Limb (tissue), 2 donors: ENCODE measurements around the gene ZNF823.

Experiments used
- DNase-seq, 2 donors: peaks; one replicate each; pipeline ENCODE4 v3.0.0-alpha.2; 2016; ENCODE audit errors: extremely low spot score in 2 of 2

The ZNF823 gene

DNA sequence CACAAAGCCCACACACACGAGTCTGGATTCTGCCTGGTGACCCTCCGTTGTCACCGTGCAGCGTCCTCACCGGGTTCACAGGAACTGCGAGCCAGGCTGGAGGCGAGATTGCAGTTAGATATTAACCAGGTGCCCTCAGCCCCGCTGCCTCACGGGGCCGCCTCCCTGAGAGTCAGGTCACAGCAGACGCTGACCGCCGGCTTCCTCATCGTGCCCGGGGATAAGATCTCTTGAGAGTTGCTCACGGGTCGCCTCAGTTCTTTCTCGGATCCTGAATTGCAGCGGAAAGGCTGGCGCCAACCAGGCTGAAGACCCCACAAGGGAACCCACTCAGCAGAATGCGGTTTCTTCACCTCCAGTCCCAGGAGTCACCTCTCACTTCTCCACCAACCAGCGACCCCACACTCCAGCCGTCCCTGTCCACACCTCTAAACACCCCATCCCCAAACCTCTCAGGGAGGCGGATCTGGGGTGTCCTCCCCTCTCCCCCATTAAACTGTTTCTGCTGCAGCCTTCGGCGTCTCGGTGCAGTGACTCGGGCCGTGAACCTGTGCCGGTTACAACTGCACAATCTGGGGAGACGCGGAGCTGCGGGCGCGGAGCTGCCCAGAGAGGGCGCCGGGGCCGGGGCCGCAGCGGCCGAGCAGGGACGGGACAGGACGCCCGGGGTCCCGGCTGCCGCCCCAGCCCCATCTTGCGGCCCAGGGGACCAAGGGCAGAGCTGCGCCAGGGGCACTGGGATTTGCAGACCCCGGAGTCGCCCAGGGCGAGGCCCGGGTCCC lies 591 bp downstream of the ZNF823 start:
- DNase-seq = peak in 1 of 2 donors; percentile 37

DNA sequence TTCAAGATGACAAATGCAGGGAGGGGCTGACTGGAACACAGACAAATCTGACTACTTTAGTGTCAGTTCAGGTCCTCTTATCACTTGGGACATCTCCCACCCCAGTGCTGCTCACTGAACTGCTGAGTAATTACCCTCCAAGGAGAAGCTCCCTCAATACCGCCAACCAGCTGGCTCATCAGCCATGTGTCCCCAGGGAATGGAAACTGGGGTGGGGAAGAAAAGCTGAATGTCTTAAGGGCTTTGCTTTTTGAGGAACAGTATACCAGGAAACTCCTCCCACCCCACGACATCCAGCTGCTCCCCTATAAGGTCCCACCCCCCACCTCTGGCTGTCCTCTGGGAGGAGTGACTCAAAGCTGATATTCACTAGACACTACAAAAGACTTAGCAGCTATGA lies 2.0 kb downstream of the ZNF823 start:
- peak in 1 of 2 donors; percentile 26 for DNase-seq

DNA sequence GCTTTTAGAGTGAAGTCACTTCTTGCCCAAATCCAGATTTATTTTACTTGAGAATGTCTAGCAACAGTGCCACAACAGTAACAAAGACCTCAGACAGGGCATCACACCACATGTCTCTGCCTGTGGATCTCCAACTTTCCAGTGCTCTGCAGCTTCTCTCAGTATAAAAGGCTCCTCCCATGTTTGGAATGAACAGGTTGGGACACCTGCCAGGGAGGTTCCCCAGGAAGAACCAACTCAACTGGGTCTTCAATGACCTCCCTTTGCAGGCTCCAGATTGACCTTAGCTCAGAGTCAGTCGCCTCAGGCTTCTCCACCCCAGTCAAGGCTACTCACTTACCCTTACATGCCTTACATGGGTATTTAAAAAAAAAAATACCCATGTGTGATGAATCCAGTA lies 3.4 kb downstream of the ZNF823 start:
- no peak for DNase-seq

DNA sequence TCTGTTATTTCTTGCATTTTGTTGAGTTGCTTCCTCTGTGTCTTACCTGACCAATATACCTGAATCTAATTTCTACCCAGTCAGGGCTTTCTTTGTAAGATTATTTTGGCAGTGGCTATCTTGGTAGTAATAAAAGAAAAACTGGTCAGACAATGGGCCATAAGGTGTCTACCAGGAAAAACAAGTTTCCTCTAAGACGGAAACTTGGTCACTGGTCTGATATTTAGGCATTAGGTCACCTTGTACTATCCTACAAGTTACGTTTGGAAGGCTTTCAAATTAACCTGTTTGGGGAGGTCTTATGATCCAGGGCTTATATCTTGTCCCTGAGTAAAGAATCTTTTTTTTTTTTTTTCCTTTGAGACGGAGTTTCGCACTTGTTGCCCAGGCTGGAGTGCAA lies 9.2 kb downstream of the ZNF823 start:
- DNase-seq = no peak

DNA sequence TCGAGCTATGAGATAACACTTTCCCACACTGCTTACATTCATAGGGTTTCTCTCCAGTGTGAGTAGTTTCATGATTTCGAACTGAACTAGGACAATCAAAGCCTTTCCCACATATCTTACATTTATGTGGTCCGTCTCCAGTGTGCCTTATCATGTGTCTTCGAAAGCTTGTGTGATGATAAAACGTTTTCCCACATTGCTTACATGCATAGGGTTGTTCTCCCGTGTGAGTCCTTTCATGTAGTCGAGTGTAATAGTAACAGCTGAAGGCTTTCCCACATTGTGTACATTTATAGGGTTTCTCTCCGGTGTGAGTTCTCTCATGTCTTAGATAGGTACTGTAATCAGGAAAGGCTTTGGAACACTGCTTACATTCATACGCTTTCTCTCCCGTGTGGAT lies 16.3 kb downstream of the ZNF823 start:
- no peak for DNase-seq

DNA sequence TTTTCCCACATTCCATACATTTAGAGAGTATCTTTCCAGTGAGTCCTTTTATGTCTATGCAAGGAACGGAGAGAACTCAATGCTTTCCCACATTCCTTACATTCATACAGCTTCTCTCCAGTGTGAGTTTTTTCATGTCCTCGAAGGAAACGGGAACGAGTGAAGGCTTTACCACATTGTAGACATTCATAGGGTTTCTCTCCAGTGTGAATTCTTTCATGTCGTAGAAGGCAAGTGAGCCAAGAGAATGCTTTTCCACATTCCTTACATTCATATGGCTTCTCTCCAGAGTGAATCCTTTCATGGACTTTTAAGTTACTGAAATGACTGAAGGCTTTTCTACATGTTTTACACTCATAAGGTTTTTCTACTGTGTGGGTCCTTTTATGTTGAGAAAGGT lies 17.1 kb downstream of the ZNF823 start:
- no peak for DNase-seq

DNA sequence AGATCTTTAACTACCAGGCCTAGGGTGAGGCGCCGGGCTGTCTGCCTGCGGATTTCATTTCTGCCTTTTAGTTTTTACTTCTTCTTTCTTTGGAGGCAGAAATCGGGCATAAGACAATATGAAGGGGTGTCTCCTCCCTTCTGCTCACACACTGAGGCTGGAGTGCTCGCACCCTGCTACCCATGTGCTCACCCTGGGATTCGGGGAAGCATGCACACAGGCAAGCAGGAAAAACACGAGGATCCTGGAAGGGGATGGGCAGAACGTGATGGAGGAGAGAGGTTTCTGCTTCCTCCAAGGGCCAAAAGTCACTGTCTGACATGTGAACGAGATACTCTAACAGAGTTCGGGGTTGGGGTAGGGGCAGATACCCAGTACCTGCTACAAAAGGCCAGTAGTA lies 28.4 kb downstream of the ZNF823 start:
- DNase-seq = no peak

DNA sequence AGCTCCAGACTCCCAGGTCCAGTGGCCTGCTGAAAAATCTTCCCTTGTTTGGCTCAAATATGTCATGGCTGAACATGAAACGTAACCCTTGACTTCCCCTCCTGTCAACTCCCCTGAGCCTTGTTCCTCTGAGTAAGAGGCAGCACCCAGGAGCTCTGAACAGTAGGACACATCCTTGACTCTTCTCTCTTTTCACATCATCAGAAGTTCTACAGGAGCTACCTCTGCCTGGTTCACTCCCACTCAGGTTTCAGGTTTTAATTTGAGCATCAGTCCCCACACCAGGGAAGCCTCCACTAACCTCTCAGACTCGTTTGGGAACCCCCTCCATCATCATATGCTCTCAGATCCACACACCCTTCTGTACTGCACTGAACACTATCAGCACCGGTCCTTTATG lies 30.3 kb downstream of the ZNF823 start:
- DNase-seq = no peak

DNA sequence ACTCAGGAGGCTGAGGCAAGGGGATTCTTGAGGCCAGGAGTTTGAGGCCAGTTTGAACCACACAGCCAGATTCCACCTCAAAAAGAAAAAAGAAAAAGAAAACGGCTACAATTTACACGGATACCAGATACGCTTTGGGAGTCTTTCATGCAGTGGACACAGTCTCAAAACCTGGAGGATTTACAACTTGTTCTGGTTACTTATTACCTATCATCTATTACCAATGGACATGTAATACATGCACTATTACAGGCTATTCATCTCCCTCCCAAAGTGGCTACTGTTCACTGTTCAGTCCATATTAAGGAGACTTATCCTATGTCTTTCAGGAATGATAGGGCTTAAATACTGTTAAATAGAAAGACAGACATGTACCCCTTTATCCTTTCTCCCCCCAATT lies 33.3 kb downstream of the ZNF823 start:
- DNase-seq = no peak

DNA sequence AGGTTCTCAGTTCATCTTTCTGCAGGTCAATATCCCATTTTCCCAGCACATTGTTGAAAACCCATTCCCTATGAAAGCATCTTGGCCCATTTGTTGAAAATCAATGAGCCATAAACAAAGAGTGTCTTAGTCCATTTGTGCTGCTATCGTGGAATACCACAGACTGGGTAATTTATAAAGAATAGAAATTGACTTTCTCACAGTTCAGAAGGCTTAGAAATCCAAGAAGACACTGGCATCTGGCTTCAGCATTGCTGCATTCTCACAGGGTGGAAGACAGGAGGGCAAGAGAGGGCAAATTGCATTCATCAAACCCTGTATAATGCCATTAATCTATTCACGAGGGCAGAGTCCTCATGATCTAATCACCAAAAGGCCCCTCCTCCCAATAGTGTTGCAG lies 34.1 kb downstream of the ZNF823 start:
- no peak for DNase-seq

DNA sequence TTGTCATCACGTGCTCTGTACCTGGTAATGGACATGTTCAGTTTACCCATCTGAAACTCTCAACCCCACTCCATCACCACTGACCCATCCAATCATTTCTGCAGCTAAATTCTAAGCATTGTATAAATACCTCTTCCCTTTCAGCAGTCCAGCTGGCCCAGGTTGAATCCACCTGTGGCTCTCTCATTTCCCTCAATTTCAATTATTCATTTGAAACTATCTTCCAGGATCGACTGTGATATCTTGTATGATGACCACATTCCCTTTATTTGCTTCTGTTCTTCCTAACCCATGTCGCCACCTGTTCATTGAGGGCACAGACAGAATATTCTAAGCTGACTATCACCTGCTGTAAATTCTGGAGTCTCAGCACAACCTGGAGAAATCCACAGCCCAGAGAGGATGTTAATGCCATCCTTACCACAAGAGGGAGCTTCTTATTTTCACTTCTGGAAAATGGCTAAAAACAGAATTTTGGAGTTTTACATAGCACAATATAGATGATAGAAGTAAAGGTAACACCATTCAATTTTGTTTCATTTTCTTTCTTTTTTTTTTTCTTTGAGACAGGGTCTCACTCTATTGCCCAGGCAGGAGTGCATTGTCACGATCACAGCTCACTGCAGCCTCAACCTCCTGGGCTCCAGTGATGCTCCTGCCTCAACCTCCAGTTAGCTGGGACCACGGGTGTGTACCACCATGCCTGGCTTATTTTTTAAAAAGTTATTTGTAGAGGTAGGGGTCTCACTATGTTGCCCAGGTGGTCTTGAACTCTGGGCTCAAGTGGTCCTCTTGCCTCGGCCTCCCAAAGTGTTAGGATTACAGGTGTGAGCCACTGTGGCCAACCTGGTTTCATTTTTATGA lies 38.6 kb downstream of the ZNF823 start:
- DNase-seq = peak in 1 of 2 donors; percentile 60

DNA sequence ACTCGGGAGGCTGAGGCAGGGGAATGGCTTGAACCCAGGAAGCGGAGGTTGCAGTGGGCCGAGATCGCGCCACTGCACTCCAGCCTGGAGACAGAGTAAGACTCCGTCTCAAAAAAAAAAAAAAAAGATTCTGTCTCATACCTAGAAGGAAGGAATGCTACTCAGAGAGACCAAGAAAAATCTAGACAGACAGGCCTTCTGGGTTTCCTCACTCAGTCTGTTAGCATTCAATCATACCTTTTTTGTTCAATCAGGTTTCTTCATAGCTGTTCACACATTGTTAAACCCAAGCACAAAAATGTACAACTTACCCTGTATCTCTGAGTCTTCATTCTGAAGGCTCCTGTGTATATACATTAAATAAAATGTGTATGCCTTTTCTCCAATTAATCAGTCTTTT lies 40.5 kb downstream of the ZNF823 start:
- DNase-seq = no peak

DNA sequence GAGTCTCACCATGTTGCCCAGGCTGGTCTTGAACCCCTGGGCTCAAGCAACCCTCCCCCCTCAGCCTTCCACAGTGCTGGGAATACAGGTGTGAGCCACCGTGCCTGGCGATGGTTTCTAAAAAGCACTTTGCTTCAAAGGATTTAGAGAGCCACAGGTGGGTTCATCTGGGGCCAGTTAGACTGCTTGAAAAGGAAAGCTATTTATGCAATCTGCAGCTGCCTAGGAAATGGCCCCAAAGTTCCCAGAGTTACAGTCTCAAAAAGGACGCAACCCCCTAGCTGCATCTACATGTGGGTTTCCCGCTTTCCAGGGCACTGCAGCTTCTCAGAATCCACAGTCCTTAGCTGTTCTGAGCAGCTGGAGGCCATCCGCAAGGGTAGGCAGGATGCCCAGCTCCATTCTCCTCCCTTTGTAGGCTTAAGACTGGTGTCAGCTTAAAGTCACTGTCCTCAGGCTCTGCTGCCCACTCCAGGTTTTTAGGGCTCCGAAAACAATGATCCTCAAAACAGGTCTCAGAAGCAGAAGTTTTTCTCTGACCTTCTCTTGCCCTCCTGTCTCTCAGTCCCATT lies 41.4 kb downstream of the ZNF823 start:
- no peak for DNase-seq

DNA sequence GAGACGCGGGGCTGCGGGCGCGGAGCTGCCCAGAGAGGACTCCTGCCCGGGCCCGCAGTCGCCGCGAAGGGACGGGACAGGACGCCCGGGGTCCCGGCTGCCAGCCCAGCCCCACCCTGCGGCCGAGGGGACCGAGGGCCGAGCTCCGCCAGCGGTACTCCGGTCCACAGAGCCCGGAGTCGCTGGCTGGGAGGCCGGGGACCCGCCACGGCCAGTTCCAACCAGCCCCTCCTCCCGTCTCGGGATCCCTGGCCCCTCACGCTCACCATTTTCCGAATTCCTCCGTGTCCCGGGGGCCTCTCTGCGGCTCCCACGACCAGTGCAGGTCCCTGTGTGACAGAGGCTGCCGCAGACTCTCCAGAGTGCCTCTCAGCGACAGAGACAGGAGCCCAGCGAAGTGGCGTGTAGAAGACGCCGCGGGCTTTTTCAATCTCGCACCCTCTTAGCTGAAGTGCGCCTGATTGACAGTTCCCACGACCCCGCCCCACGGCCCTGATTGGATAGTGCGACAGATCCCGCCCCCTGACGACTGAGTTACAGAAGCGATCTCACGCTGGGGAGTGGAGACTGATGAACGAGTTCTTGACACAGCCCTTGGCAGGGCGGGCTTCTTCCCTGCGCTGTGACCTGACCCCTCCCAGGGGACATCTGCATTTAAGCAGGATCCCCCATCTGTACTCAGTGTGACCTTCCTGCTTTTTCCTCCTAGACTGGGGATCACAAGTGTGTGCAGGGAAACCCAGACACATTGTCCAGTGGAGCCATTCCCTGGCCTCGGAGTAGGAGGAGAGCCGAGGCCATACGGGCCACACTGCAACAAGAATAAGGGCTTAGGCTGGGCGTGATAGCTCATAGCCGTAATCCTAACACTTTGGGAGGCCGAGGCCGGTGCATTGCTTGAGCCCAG lies 44.0 kb downstream of the ZNF823 start:
- peak; percentile 95 to 98 for DNase-seq

DNA sequence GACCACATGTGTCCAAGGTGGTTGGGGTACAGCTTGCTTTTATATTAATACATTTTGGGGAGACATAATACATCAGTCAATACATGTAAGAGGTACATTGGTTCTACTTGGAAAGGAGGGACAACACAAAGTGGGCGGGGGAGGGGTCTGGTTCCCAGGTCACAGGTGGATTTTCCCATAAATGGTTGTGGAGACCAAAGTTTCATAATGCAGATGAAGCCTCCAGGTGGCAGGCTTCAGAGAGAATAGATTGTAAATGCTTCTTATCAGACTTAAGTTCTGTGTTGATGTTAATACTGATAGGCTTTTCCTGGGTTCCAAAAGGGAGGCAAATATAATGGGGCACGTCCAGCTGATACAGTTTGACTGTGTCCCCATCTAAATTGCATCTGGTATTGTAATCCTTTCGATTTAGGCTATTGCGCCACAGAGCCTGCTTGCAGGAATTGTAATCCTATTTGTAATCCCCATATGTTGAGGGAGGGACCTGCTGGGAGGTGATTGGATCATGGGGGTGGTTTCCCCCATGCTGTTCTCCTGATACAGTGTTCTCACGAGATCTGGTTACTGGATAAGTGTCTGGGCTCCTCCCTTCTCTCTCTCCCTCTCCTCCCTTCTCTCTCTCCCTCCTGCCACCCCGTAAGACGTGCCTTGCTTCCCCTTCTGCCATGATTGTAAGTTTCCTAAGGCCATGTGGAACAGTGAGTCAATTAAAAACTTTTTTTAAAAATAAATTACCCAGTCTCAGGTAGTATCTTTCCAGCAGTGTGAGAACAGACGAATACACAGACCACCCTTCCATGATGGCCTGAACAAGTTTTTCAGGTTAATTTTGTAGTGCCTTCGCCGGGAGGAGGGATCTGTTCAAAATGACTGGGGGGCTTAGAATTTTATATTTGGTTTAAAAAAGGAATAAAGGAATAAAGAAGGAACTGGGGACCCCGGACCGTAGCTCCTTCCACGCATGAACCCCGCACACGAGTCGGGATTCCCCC lies 44.9 kb downstream of the ZNF823 start:
- DNase-seq = peak; percentile 29 to 47

DNA sequence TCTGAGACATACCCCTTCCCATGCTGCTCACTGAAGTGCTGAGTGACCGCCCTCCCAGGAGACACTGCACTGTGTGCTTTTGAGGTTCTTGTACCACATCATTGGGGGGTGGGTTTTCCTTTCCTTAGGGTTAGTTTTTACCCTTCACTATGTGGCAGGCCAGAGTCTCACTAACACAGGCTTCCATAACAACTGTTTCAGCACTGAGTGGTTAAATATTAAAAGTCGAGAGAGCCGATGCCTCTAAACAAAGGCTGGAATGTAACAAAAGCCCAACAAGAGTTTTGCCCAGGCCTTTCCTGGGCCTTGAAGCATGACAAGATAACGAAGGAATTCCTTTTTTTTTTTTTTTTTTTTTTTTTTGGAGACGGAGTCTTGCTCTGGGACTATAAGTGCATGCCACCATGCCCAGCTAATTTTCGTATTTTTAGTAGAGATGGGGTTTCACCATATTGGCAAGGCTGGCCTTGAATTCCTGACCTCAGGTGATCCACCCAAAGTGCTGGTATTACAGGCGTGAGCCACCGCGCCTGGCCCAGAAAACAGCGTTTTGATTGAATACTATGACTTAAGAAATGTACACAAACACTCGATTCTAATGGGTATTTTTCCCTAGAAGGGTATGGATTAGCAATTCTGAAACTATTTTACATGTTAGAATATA lies 46.5 kb downstream of the ZNF823 start:
- DNase-seq = no peak

DNA sequence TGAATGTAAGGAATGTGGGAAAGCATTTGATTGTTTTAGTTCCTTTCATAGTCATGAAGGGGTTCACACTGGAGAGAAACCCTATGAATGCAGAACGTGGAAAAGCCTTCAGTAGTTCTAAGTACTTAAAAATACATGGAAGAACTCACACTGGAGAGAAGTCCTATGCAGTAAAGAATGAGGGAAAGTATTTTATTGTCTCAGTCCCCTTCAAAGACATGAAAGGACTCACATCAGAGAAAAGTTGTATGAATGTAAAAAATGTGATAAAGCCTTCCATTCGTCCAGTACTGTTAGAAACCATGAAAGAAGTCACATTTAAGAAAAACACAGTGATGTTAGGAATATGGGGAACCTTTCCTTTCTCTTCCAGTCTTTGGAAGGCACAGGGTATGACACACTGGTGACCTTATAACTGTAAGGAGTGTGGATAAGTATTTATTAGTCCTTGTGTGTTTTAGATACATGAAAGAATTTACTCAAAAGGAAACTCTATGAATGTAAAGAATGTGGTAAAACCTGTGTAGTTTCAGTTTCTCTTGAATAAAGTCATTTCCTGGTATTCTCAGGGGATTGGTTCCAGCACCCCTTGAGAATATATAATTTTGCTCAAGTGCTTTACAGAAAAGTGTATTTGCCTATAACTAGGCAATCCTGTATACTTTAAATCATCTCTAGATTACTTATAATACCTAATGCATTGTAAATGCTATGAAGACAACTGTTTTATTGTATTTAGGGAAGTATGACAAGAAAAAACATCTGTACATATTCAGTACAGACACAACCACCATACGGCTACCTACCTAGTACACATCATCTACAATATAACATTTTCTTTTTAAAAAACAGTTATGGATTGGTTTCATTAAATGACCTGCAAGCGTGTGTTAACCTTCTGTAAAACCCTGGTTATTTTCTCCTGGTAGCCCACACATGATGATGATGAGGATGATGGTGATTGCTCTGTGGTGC lies 52.8 kb downstream of the ZNF823 start:
- DNase-seq = no peak

DNA sequence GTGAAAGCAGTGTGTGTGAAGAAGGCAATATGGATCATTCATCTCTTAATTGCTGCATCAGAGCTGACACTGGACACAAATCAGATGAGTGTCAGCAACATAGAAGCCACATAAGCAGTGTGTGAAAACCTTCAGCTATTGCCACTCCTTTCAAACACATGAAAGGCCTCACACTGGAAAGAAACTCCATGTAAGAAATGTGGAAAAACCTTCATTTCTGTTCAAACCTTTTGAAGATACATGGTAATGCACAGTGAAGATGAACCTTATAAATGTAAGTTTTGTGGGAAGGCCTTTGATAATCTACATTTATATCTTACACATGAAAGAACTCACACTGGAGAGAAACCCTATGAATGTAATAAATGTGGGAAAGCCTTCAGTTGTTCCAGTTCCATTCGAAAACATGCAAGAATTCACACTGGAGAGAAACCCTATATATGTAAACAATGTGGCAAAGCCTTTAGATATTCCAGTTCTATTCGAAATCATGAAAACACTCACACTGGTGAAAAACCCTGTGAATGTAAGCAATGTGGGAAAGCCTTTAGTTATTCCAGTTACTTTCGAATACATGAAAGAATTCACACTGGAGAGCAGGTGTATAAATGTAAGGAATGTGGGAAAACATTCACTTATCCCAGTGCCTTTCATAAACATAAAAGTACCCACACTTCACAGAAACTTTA lies 53.6 kb downstream of the ZNF823 start:
- no peak for DNase-seq
